Measurements from ENCODE around the gene PLPP4. TPM values are rescaled to one million over a fixed set of nuclear protein-coding genes. Genes with fewer than 3 reads are reported as not detected.
A peak's percentile ranks its signal among the peaks of the same experiment; 100 is the strongest.

Gene PLPP4
- total RNA-seq, 1 experiment from 2014 or later = not detected

- H3K36me3 ChIP-seq (ENCODE audit: control insufficient read depth in 1 of 2, insufficient read depth in 2 of 2, low read length in 2 of 2) = no peaks in the 10 kb centered on the region
- H3K9ac ChIP-seq (ENCODE audit: low read length) = no peak overlapping the region
- no TSS peak for BruUV-seq (replicated peaks)
- peaks cover 0 to 6% of the 10 kb centered on the region in 2 experiments; a peak in 1 of 4 replicates for H3K4me1 ChIP-seq (ENCODE audit: control insufficient read depth in 1 of 2, insufficient read depth in 2 of 2, low read length in 2 of 2)
- DNase-seq (ENCODE audit: low read depth, low spot score) (no peak), ATAC-seq (peak; percentile 71)
- H4K20me1 ChIP-seq (ENCODE audit: insufficient read depth) = no peaks in the 10 kb centered on the region
- POLR2A ChIA-PET = no interaction called here
- RAD21 ChIA-PET (ENCODE audit: low non-redundant PET in 1 of 2, low total read pairs in 2 of 2, uncharacterized antibody in 2 of 2, unreplicated experiment in 2 of 2) = no interaction called here
- H3K27ac ChIP-seq (ENCODE audit: low read depth, low read length) = no peak overlapping the region
- CTCF ChIA-PET = no interaction called here
- H3K9me2 ChIP-seq (ENCODE audit: insufficient read depth) = no peaks in the 10 kb centered on the region
- peaks cover 4% of the 10 kb centered on the region; the same call in 1 of the 2 replicates for H3K27me3 ChIP-seq (ENCODE audit: insufficient read depth, low read length)
- intact Hi-C loops (cut with micrococcal nuclease) = no loop called here
- no peaks in the 10 kb centered on the region; a peak in 1 of 4 replicates for H3K9me3 ChIP-seq (ENCODE audit: control insufficient read depth in 1 of 2, insufficient read depth in 1 of 2, low read depth in 1 of 2, low read length in 2 of 2)
- no peak overlapping the region for H3K4me3 ChIP-seq (replicated peaks in 1 of 2; ENCODE audit: low read depth in 1 of 2, low read length in 2 of 2)
- no peak overlapping the region for H3K4me2 ChIP-seq (ENCODE audit: low read length)
- H2AFZ ChIP-seq (ENCODE audit: low read depth, low read length, poor library complexity, severe bottlenecking) = no peak overlapping the region
- TF ChIP-seq CTCF (IDR thresholded peaks at IDR 0.05 in 2 of 3, conservative IDR thresholded peaks at IDR 0.05 in 1 of 3; ENCODE audit: borderline replicate concordance in 1 of 3, insufficient read depth in 1 of 3, low read depth in 2 of 3, low read length in 2 of 3) = peak; percentile 4 to 36 (median 31); a peak in 4 of 6 replicates
- no peak for TF ChIP-seq ZNF274 (IDR thresholded peaks at IDR 0.05; ENCODE audit: low read depth, low read length)
- TF ChIP-seq RAD21 (IDR thresholded peaks at IDR 0.05; ENCODE audit: low read depth) = peak; percentile 39; the same call in 1 of the 2 replicates
- H3K79me2 ChIP-seq (ENCODE audit: insufficient read depth, low read length) = no peaks in the 10 kb centered on the region
These were observed 144.0 kb downstream of the PLPP4 start for GRCh38 chr10:120600871-120601649.

- DNase-seq (ENCODE audit: low read depth, low spot score) (no peak), ATAC-seq (no peak)
- ChIA-PET CTCF (no interaction called here), POLR2A (no interaction called here), RAD21 (ENCODE audit: low non-redundant PET in 1 of 2, low total read pairs in 2 of 2, uncharacterized antibody in 2 of 2, unreplicated experiment in 2 of 2) (no interaction called here)
- BruUV-seq (replicated peaks) = no TSS peak
- H3K9ac ChIP-seq (ENCODE audit: low read length) = no peak overlapping the region
- H3K27me3 ChIP-seq (ENCODE audit: insufficient read depth, low read length) = no peaks in the 10 kb centered on the region
- H4K20me1 ChIP-seq (ENCODE audit: insufficient read depth) = no peaks in the 10 kb centered on the region
- no peak overlapping the region for H3K4me3 ChIP-seq (replicated peaks in 1 of 2; ENCODE audit: low read depth in 1 of 2, low read length in 2 of 2)
- H3K36me3 ChIP-seq (ENCODE audit: control insufficient read depth in 1 of 2, insufficient read depth in 2 of 2, low read length in 2 of 2) = no peaks in the 10 kb centered on the region
- H3K4me2 ChIP-seq (ENCODE audit: low read length) = no peak overlapping the region
- TF ChIP-seq YY1 (IDR thresholded peaks at IDR 0.05; ENCODE audit: extremely low read depth, insufficient replicate concordance, low read depth, low read length) (no peak), SIN3A (IDR thresholded peaks at IDR 0.05; ENCODE audit: low read depth) (no peak), POLR2AphosphoS5 (IDR thresholded peaks at IDR 0.05; ENCODE audit: low read depth, low read length) (no peak), POLR2A (IDR thresholded peaks at IDR 0.05; ENCODE audit: borderline replicate concordance, extremely low read depth, insufficient read depth, insufficient read length) (no peak), EGR1 (IDR thresholded peaks at IDR 0.05; ENCODE audit: low read depth) (no peak), SP1 (IDR thresholded peaks at IDR 0.05; ENCODE audit: low read depth) (no peak), EZH2 (IDR thresholded peaks at IDR 0.05) (no peak), ZBTB33 (IDR thresholded peaks at IDR 0.05; ENCODE audit: extremely low read depth, insufficient replicate concordance, low read length) (no peak), CBX3 (IDR thresholded peaks at IDR 0.05; ENCODE audit: low read depth) (no peak), JUND (IDR thresholded peaks at IDR 0.05) (no peak), ZNF274 (IDR thresholded peaks at IDR 0.05; ENCODE audit: low read depth, low read length) (no peak), RAD21 (IDR thresholded peaks at IDR 0.05; ENCODE audit: low read depth) (no peak), ATF3 (IDR thresholded peaks at IDR 0.05) (no peak), SRF (IDR thresholded peaks at IDR 0.05; ENCODE audit: low read depth) (no peak), MAX (IDR thresholded peaks at IDR 0.05) (no peak)
- no peak overlapping the region for H3K27ac ChIP-seq (ENCODE audit: low read depth, low read length)
- no peak overlapping the region for H2AFZ ChIP-seq (ENCODE audit: low read depth, low read length, poor library complexity, severe bottlenecking)
- no peaks in the 10 kb centered on the region; a peak in 1 of 4 replicates for H3K9me3 ChIP-seq (ENCODE audit: control insufficient read depth in 1 of 2, insufficient read depth in 1 of 2, low read depth in 1 of 2, low read length in 2 of 2)
- intact Hi-C loops (cut with micrococcal nuclease) = no loop called here
- H3K9me2 ChIP-seq (ENCODE audit: insufficient read depth) = no peaks in the 10 kb centered on the region
- peaks cover 0 to 6% of the 10 kb centered on the region in 2 experiments; a peak in 1 of 4 replicates for H3K4me1 ChIP-seq (ENCODE audit: control insufficient read depth in 1 of 2, insufficient read depth in 2 of 2, low read length in 2 of 2)
- no peaks in the 10 kb centered on the region for H3K79me2 ChIP-seq (ENCODE audit: insufficient read depth, low read length)
These were observed 145.0 kb downstream of the PLPP4 start for GRCh38 chr10:120601999-120602398.
